ENCODE measurements around the gene TBC1D12.

DNA sequence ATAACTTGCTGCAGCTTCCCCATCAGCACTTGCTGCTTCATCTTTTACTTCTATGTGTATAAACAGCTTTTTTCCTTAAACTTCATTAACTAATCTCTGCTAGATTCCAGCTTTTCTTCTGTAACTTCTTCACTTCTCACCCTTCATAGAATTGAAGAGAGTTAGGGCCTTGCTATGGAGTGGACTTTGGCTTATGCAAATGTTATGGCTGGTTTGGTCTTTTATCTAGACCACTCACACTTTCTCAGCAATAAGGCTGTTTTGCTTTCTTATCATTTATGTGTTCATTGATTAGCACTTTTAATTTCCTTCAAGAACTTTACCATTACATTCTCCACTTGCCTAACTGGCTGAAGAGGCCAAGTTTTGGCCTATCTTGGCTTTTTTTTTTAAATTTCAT is 79.1 kb downstream of the TBC1D12 start:
- TF ChIP-seq, protein P1, sequence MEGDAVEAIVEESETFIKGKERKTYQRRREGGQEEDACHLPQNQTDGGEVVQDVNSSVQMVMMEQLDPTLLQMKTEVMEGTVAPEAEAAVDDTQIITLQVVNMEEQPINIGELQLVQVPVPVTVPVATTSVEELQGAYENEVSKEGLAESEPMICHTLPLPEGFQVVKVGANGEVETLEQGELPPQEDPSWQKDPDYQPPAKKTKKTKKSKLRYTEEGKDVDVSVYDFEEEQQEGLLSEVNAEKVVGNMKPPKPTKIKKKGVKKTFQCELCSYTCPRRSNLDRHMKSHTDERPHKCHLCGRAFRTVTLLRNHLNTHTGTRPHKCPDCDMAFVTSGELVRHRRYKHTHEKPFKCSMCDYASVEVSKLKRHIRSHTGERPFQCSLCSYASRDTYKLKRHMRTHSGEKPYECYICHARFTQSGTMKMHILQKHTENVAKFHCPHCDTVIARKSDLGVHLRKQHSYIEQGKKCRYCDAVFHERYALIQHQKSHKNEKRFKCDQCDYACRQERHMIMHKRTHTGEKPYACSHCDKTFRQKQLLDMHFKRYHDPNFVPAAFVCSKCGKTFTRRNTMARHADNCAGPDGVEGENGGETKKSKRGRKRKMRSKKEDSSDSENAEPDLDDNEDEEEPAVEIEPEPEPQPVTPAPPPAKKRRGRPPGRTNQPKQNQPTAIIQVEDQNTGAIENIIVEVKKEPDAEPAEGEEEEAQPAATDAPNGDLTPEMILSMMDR (IDR thresholded peaks at IDR 0.05) = no peak
- TF ChIP-seq POLR2AphosphoS5 (IDR thresholded peaks at IDR 0.05) (no peak), EP300 (IDR thresholded peaks at IDR 0.05) (no peak)

Measured in suprapubic skin (tissue), 4 donors.